Activated T-cell treated with anti-CD3 and anti-CD28 coated beads for 1 hour (primary cell): Measurements from ENCODE around the gene ADAM12.
"Not testable (repeated sequence)": the region's sequence is repeated elsewhere in the genome, so short reads cannot be mapped to it uniquely, and the experiment has no call there.

Source experiments
- DNase-seq: peaks from one replicate; pipeline ENCODE4 v3.0.0-alpha.2; 2020; ENCODE audit warnings: low read depth

ADAM12 gene

GRCh38 chr10:126263006-126263676 lies 125.1 kb downstream of the ADAM12 start:
- no peak for DNase-seq

GRCh38 chr10:126262233-126262838 lies 125.9 kb downstream of the ADAM12 start:
- no peak for DNase-seq

GRCh38 chr10:126259760-126260479 lies 128.4 kb downstream of the ADAM12 start:
- DNase-seq, result no peak

GRCh38 chr10:126256864-126257263 lies 131.4 kb downstream of the ADAM12 start:
- no peak for DNase-seq

GRCh38 chr10:126255313-126255712 lies 133.0 kb downstream of the ADAM12 start:
- no peak for DNase-seq

- DNase-seq, result no peak
Observed at GRCh38 chr10:126253611-126253998, 134.7 kb downstream of the ADAM12 start.

GRCh38 chr10:126252884-126253610 lies 135.2 kb downstream of the ADAM12 start:
- DNase-seq, result no peak

- no peak for DNase-seq
Observed at GRCh38 chr10:126251778-126252407, 136.4 kb downstream of the ADAM12 start.

- no peak for DNase-seq
Observed at GRCh38 chr10:126250527-126251310, 137.6 kb downstream of the ADAM12 start.

- no peak for DNase-seq
Observed at GRCh38 chr10:126250045-126250444, 138.2 kb downstream of the ADAM12 start.

- no peak for DNase-seq
Observed at GRCh38 chr10:126247446-126247975, 140.8 kb downstream of the ADAM12 start.

- not testable (repeated sequence) for DNase-seq
Observed at GRCh38 chr10:126246396-126246795, 141.9 kb downstream of the ADAM12 start.

- DNase-seq, result no peak
Observed at GRCh38 chr10:126245501-126245900, 142.8 kb downstream of the ADAM12 start.

GRCh38 chr10:126243971-126244370 lies 144.3 kb downstream of the ADAM12 start:
- DNase-seq, result no peak

- DNase-seq, result no peak
Observed at GRCh38 chr10:126243306-126243705, 145.0 kb downstream of the ADAM12 start.

GRCh38 chr10:126242397-126243260 lies 145.6 kb downstream of the ADAM12 start:
- DNase-seq, result no peak

- DNase-seq, result no peak
Observed at GRCh38 chr10:126240483-126240882, 147.8 kb downstream of the ADAM12 start.

- DNase-seq, result no peak
Observed at GRCh38 chr10:126239844-126240243, 148.4 kb downstream of the ADAM12 start.

GRCh38 chr10:126235979-126236851 lies 152.1 kb downstream of the ADAM12 start:
- no peak for DNase-seq
